Raji (cell line): Measurements from ENCODE around the gene NAALADL2.

Experiments
- POLR2A ChIP-seq: IDR thresholded peaks from 2 replicates; pipeline ENCODE4 v1.6.1; 2011; ENCODE audit warnings: low read depth, low read length, control low read depth; ENCODE audit not compliant: insufficient read depth

The NAALADL2 gene

DNA sequence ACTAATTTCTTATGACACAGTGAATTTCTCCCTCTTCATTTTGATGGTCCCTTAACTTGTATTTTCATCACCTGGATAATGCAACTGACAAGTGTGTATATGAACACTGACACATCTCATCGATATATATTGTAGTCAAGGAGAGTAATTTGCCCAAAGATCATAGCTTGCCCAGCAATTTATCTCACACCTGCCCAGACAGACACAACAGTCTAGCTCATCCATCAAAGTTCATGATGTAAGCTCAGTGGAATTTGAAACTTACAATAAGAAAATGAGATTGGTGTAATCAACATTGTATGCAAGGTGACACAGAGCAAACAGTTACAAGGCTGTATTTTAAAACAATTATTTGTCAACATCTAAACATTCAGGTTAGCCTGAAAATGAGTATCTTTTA lies 805.8 kb downstream of the NAALADL2 start:
- TF ChIP-seq POLR2A = no peak

DNA sequence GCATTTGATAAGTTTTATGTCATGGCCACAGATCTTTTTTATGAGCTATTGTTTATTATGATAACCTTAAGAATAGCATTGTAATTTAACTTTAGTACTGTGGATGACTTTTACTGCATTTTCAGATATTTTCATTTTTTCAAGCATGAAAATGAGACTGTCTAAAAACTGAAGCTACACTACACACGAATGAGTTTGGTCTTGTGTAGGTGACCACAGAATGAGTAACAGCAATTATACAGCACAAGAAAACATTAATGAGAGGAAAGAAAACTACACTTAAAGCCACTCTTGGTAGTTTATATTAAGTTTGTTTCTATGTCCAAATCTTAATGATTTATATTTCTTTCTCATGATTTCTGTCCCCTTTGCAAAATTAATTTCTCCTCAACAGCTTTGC lies 809.2 kb downstream of the NAALADL2 start:
- no peak for TF ChIP-seq POLR2A

DNA sequence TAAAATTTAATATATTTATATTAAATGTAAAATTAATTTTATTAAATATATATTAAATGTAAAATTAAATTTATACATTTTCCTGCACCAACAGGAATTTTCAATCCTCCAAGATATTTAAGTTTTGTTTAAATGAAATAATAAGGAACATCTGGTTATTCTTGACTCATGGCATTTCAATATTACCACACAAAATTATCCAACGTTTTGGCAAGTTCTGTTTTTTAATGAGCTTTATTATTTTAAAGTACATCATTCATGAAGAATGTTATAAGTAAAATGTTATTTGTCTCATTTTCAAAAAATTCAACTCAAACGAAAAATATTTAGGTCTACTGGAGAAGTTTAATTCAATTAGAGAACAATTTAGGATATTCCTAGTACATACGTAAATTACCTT lies 811.4 kb downstream of the NAALADL2 start:
- TF ChIP-seq POLR2A = no peak

DNA sequence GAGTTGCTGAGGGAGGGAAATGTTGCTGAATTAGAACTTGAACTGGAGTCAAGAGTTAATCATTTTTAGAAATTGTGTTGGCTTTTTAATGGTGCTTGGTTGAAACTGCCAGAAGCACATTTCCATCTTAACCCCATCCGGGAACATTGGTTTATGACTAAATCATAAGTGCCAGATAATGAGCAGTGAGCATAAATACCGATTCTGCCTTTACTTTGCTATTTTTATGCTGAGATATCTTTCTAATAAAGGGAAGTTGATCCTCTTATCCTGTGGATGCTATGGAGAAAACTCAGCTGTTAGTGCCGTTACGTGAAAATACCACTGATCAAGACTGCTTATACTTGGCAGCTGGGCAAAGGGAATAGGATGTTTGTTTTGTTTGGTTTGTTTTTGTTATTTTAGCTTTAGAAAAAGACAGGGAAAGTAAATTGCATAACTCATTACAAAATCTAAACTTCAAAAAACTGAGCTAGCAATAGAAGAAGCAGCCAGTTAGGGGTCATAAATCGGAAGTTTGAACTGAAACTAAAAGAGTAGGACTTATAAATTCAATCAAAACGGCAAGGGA lies 813.1 kb downstream of the NAALADL2 start:
- TF ChIP-seq POLR2A = no peak

DNA sequence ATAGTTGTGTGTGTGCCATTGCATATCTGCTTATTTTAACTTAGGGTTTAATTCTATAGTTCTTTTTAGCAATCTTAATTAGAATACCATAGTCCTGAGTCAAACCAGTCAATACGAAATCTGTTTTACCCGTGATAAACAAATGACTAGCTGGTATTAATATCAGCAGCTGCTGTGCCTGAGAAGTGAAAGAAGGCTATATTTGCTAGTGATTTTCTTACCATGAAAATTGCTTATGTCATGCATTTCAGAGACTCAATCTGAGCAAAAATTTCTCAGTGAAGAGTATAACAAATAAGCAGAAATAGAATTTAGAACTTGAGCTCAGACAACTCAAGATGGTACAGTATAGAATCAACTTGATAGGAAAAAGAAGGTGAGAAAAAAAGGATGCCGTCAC lies 820.4 kb downstream of the NAALADL2 start:
- no peak for TF ChIP-seq POLR2A

DNA sequence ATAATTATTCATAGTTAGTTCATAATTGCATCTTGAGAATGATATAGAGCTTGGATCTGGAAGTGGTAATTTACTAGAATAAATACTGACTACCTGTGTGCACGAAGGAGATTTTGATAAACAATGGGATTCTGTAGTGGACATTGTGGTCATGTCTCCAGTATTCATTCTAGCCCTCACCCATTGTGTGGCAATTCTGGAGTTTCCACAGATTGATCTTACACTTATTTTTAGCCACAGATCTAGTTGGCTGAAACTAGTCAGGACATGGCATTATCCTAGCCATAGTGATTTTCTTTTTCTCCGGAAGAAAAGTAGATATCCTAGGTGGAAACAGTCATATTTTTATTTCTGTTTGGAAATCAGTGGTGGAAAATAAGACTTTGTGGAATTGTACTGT lies 833.1 kb downstream of the NAALADL2 start:
- TF ChIP-seq POLR2A = no peak

DNA sequence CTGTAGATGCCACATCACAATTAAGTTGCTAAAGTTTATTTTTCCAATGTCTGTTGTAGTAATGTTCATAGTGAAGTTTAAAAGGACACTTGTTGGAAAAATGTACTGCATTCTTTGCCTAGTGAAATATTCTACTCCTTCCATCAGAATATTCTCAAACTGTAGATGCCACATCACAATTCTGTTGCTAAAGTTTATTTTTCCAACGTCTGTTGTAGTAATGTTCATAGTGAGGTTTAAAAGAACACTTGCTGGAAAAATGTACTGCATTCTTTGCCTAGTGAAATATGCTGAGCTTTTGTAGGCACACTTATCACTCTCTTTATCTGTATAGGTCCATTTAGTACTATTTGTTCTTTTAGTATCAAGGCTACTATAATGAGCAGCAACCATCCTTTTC lies 836.1 kb downstream of the NAALADL2 start:
- no peak for TF ChIP-seq POLR2A

DNA sequence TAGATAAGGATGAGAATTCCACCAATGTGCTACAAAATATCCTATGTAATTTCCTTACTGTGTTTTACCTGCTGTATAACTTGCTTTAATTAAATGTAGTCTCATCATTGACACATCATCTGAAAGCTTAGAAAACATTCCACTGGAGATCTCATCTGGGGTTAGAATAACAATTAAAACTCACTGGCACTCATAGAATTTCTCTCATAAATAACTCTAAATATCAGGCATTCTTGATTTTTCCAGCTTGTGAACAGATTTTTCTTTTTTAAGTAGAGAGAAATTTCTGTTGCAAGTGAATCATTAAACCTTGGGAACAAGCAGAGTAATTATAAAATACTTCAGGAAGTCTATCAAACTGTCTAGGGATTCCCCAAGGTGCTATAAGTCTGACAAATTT lies 843.8 kb downstream of the NAALADL2 start:
- TF ChIP-seq POLR2A = no peak

DNA sequence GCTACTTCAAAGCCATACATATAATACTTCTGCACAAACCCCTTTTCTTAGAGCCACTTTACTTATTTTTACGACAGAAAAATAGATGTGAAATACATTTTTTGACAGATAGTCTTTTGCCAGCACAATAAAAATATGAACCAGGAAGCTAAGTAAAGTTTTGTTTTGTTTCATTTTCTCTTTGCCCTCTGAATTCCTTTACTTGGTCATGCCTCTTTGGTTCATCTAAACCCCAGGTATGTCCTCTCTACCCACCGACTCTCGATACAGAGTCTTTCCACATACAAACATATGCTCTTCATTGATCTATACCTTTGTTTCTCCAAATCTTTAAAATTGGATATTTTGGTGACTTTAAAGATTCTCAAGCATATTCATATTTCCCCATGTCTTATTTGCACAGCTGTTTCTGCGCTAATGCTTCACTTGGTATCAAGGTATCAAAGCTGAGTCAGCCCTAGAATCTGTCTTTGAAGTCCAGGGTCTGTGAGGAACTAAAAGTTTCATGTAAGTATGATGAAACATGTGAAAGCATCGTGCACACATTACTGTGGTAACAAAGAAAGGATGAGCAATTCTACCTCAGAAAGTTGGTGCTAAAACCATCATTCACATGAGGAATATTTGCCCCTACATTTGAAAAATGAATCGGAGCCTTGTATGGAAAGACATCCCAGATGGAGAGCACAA lies 845.4 kb downstream of the NAALADL2 start:
- no peak for TF ChIP-seq POLR2A

DNA sequence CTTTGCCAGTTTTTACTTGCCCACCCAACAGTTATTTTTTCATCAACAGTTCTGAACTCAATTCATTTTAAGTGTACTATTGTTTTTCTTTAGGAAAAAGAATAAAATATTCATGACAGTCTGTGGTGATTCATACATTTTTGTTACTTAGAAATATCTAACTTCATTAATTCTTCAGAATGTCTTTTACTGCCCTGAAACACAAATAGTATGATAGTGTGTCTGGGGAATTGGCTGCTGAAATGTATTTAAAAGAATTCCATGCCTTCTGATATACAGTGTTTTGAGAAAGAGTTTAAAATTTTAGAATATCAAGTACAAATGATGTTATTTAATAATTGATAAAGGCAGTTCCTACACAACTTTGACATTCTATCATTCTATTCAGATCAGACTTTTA lies 854.1 kb downstream of the NAALADL2 start:
- no peak for TF ChIP-seq POLR2A

DNA sequence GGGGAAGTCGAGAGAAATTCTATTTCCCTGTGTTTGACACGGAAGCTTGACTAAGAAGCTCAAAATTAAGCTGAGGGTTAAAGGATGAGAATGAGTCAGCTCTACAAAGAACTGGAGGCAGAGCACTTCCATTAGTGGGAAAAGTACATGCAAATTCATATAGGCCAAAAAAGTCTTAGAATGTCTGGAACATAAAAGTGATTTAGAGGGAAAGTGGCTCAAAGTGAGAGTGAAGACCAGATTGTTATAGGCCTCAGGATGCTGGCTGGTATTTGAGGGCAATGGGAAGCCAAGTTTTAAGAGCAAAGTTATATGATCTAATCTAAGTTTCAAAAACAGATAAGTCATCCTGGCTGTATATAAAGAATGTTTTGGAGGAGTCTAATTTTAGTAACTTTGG lies 857.3 kb downstream of the NAALADL2 start:
- TF ChIP-seq POLR2A = no peak

DNA sequence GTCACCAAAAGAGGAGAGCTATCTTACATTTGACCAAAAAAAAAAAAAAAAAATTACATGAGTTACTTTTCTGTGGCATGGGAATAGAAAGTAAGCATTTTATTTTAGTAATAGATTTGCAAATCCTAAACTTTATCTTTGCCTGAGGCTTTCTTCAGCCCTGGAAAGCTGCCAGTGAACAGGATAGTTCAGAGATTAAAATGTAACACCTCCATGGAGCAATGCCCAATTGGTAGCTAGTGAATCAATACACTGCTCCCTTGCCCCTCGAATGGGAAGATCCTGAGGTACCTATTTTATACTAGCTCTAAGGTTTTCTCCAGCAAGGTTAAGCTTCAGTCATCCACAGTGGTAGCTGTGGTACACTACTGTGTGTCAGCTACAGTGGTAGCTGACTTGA lies 867.1 kb downstream of the NAALADL2 start:
- no peak for TF ChIP-seq POLR2A

DNA sequence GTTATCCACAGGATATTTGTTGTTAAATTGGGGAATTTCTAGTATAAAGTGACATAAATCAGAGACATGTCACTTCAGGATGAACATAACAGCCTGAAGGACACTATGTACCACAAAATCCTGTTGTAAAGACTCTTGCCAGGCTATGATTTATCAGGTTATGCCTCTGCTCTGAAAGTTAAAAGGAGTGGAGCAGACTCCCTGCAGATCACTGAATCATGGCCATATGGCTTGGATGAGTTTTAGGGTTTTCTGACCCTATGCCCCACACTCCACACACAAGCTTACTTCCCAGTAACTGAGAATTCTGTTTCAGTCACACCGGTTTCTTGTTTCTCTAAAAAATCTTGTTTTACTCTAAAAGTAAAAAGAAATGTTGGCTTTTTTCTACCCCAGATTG lies 869.4 kb downstream of the NAALADL2 start:
- no peak for TF ChIP-seq POLR2A

DNA sequence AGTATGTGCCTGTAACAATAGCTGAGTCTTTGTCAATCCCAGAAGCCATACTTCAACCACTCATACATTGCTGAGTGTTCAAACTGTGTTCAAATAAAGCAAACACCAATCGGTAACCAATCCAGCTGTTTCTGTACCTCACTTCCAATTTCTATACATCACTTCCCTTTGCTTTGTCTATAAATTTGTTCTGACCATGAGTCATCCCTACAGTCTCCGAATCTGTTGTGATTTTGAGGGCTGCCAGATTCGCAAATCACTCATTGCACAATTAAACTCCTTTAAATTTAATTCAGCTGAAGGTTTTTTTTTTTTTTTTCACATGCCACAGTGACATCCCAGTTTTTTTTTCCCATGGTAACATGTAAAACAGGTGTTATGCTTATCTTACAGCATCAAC lies 870.3 kb downstream of the NAALADL2 start:
- no peak for TF ChIP-seq POLR2A

DNA sequence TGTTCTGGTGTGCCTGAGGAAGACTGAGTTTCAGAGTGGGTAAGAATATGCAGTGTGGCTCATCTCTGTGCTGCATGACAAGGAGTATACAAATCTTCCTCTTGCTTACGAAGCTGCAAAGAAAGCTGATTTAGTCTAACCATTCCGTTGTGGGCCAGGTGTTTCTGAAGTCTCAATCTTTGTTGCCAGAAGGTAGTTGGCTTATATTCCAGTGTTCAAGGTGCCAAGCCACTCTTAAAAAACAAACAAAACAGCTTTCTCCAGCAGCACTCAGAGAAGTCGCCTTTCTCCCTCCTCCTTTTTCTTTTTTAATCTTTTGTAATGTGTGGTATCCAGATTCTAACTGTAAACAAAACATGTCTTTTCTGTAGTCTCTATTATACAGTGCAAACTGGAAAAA lies 872.4 kb downstream of the NAALADL2 start:
- no peak for TF ChIP-seq POLR2A

DNA sequence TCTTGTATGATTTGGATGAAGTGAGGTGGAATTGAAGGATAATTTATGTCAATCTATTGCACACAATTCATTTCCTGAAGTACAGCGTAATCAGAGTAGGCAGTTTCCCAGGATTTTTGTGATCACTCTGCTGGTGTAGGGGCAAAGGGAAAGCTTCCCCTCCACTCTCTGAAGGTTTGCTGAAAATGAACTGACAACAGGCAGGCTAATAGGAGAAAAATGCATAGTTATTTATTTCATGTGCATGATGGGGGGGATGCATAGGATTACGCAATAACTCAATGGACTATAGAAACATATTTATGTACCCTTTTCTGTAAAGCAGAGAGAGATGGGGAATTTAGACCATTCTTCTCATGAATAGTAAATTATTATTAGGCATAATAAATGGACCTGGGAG lies 872.9 kb downstream of the NAALADL2 start:
- no peak for TF ChIP-seq POLR2A

DNA sequence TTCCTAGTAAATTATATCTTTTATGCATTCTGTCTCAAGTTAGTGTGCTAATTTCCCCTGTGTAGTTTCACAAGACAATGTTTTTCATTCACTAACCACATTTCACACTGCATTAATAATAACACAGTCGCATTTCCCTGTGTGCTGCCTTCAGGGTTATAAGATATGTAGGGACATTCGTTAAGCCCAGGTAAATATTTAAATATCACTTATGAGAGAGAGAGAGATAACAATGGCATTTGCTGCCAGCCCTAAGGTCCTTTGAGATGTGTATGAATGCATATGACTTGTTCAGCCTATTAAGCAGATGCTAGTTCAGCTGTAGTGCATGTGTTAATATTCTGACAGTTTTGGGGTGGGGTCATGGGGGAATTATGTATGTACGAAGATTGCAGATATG lies 876.7 kb downstream of the NAALADL2 start:
- TF ChIP-seq POLR2A = no peak
